ENCODE data around the gene RAP1GDS1. TPM values are rescaled to one million over a fixed set of nuclear protein-coding genes. Genes with fewer than 3 reads are reported as not detected.
"Not testable (repeated sequence)": the region's sequence is repeated elsewhere in the genome, so short reads cannot be mapped to it uniquely, and the experiment has no call there.

RAP1GDS1 gene
- total RNA-seq, 1 donor from 2014 or later = 64.2 TPM

DNA sequence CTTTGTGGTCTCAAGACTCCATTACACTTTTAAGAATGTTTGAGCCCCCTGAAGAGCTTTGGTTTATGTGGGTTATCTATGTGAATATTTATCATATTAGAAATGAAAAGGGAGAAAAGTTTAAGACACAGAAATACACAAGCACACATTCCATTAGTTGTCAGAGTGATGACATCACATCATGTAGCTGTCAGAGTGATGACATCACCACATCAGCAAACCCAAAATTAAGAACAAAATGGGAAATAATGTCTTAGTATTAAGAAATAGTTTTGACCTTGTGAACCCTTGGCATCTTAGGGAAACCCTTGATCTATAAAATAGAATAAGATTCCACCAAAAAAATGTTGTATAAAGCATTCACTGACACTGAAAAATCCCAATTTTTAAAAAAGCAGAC lies 201.3 kb downstream of the RAP1GDS1 start:
- DNase-seq (ENCODE audit: low spot score) = no peak
- Mint-ChIP-seq H3K27me3 (ENCODE audit: low read depth) (no peaks in the 10 kb centered on the region), H3K9me3 (peaks cover 34% of the 10 kb centered on the region), H3K27ac (no peak overlapping the region), H3K36me3 (ENCODE audit: low read depth) (peaks cover 19% of the 10 kb centered on the region), H3K4me3 (ENCODE audit: low read depth) (no peak overlapping the region), H3K4me1 (ENCODE audit: low read depth) (peaks cover 17% of the 10 kb centered on the region)
- intact Hi-C loops (cut with micrococcal nuclease) = loop anchor here (10.0 kb wide), 3 partner anchors 52 to 942 kb away; no protein-coding TSS in a partner anchor

DNA sequence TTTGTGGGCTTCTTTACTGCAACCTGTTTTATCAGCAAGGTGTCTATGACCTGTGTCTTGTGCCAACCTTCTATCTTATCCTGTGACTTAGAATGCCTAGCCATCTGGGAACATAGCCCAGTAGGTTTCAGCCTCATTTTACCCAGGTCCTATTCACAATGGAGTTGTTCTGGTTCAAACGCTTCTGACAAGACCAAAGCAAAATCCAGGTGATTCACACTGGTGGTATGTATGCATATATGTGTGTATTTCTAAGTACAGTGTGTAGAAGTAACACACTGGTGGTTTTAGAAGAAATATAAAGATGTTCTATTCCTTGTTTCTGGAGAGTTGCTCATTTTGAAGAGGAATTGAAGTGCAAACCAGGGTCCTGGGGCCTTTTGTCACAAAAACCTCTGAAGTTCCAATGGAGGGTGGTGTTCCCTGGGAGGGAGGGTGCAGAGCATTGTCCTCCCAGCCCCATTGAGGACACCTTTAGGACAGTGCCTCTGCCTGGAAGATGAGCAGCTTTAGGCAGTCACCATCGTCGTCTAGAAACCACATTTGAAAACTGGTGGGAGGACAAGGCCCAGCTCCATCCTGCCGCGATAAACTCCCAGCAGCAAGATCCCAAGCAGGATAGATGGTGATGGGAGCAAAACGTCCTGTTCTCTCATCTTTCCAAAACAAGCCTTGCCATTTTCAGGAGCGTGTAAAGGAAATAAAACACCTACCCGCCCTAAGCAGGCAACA lies 205.8 kb downstream of the RAP1GDS1 start:
- H3K4me3 Mint-ChIP-seq (ENCODE audit: low read depth) = no peak overlapping the region
- H3K36me3 Mint-ChIP-seq (ENCODE audit: low read depth) = peaks cover 29% of the 10 kb centered on the region
- no peaks in the 10 kb centered on the region for H3K27me3 Mint-ChIP-seq (ENCODE audit: low read depth)
- peaks cover 2% of the 10 kb centered on the region for H3K9me3 Mint-ChIP-seq
- DNase-seq (ENCODE audit: low spot score) = no peak
- no peak overlapping the region for H3K27ac Mint-ChIP-seq
- intact Hi-C loops (cut with micrococcal nuclease) = loop anchor here (1.0 to 10.0 kb wide), 7 partner anchors 48 to 938 kb away; partner anchors contain the start of genes EIF4E and STPG2
- peaks cover 38% of the 10 kb centered on the region for H3K4me1 Mint-ChIP-seq (ENCODE audit: low read depth)

DNA sequence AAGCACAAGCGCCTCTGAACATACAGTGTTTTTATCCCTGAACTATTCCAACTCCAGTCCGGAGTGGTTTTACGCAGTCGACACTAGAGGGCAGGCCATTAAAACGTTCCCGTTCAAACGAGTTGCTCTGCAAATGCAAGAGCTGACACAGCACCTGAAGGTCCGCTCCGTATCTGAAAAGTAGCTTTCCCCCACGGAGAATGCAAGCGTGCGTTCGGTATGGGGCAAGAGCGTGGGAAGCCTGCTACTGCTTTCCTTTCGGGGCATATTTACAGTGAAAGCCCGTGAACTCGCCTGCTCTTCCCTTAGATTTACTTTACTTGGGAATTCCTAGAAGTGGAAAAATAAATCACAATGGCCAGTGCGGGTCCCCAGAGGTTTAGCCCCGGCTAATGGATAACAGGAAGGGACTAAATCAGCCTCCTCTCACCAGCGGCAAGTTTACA lies 206.5 kb downstream of the RAP1GDS1 start:
- Mint-ChIP-seq H3K27ac (no peak overlapping the region), H3K4me3 (ENCODE audit: low read depth) (peak overlapping the region; percentile 62), H3K4me1 (ENCODE audit: low read depth) (peaks cover 39% of the 10 kb centered on the region), H3K9me3 (no peaks in the 10 kb centered on the region), H3K36me3 (ENCODE audit: low read depth) (peaks cover 34% of the 10 kb centered on the region), H3K27me3 (ENCODE audit: low read depth) (no peaks in the 10 kb centered on the region)
- intact Hi-C loops (cut with micrococcal nuclease) = loop anchor here (1.0 to 10.0 kb wide), 7 partner anchors 47 to 937 kb away; partner anchors contain the start of genes EIF4E and STPG2
- peak; percentile 66 for DNase-seq (ENCODE audit: low spot score)

DNA sequence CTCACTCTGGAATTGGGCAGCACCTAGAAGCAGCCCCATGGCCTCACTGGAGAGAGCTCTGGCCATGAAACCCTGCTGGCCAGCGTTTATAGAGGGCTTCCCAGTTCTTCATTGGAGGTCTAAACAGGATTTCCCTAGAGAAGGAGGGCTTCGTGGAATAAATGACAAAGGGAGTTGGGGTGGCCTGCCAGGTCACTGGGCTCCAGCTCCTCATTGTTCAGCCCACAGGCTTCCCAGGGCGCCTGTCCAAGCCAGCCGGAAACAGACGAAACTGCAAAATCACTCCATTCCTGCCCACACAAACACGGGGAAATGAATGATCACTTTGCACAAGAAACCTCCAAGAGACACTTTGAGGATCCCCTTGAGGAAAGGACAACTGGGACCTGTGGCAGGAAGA lies 207.5 kb downstream of the RAP1GDS1 start:
- H3K27me3 Mint-ChIP-seq (ENCODE audit: low read depth) = no peaks in the 10 kb centered on the region
- no peak overlapping the region for H3K4me3 Mint-ChIP-seq (ENCODE audit: low read depth)

DNA sequence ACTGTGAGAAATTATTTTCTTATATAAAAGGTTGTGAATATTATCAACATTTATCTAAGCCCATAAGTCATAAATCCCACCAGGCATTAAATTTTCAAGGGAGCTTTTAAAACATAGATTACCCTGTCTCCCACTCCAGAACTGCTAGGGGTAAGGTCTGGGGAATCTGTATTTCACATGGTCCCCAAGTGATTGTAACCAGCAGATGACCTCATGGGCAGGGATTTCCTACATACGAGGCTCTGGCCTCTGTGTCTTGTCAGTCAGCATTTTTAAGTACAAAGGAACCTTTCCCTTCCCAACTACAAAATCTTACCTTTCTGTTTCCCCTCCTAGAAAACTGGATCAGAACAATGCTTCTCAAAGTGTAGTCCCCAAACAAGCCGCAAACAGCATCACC lies 208.6 kb downstream of the RAP1GDS1 start:
- H3K4me1 Mint-ChIP-seq (ENCODE audit: low read depth) = peaks cover 46% of the 10 kb centered on the region
- no peak overlapping the region for H3K27ac Mint-ChIP-seq
- intact Hi-C loops (cut with micrococcal nuclease) = loop anchor here (5.0 to 10.0 kb wide), 6 partner anchors 45 to 935 kb away; partner anchors contain the start of genes EIF4E and STPG2
- H3K27me3 Mint-ChIP-seq (ENCODE audit: low read depth) = no peaks in the 10 kb centered on the region
- H3K36me3 Mint-ChIP-seq (ENCODE audit: low read depth) = peaks cover 51% of the 10 kb centered on the region
- H3K9me3 Mint-ChIP-seq = no peaks in the 10 kb centered on the region
- H3K4me3 Mint-ChIP-seq (ENCODE audit: low read depth) = no peak overlapping the region
- DNase-seq (ENCODE audit: low spot score) = no peak

More for the DNA sequence above, 207.5 kb downstream of the RAP1GDS1 start:
- Mint-ChIP-seq H3K36me3 (ENCODE audit: low read depth) (peaks cover 42% of the 10 kb centered on the region), H3K27ac (no peak overlapping the region), H3K4me1 (ENCODE audit: low read depth) (peaks cover 44% of the 10 kb centered on the region), H3K9me3 (no peaks in the 10 kb centered on the region)
- DNase-seq (ENCODE audit: low spot score) = no peak
- intact Hi-C loops (cut with micrococcal nuclease) = loop anchor here (5.0 to 10.0 kb wide), 6 partner anchors 46 to 936 kb away; partner anchors contain the start of genes EIF4E and STPG2

DNA sequence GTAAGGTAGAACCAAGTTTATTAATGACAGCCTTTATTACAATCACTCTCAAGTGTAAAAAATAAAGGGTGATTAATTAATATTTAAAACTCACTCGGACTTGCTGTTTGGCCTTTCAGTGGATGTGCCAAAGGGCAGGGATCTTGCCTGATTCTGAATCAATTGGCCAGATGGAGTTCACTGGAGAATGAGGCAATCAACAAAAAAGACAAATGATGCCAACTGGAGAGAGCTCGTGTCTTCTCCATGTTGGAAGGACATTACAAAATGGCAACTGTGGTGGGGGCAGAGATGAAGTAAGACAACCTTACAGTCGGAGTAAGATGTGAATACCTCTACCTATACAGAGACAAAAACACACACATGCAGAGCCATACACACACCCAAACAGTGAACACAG lies 209.2 kb downstream of the RAP1GDS1 start:
- Mint-ChIP-seq H3K36me3 (ENCODE audit: low read depth) (peaks cover 57% of the 10 kb centered on the region), H3K4me1 (ENCODE audit: low read depth) (peaks cover 50% of the 10 kb centered on the region), H3K27ac (no peak overlapping the region), H3K27me3 (ENCODE audit: low read depth) (no peaks in the 10 kb centered on the region), H3K4me3 (ENCODE audit: low read depth) (no peak overlapping the region), H3K9me3 (no peaks in the 10 kb centered on the region)
- intact Hi-C loops (cut with micrococcal nuclease) = no loop called here
- DNase-seq (ENCODE audit: low spot score) = no peak

DNA sequence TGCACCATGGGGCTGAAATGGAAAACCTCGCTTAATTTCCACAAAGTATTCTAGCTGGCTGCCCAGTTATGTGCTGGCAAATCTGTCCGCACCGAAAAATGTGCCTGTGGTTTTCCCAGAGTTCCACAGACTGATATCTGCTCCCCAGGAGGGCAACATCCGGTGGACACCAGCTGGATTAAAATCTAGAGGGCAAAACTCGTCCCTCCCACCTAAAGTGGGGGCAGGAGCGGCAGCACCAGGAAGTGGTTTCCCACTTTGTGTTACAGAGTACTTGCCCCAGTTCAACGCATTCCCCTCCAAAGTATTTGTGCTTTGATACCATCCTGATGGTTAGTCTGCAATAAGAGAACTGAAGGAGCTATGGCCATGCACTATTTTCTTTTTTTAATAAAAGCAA lies 209.6 kb downstream of the RAP1GDS1 start:
- Mint-ChIP-seq H3K27me3 (ENCODE audit: low read depth) (no peaks in the 10 kb centered on the region), H3K27ac (no peak overlapping the region), H3K36me3 (ENCODE audit: low read depth) (peaks cover 60% of the 10 kb centered on the region), H3K4me1 (ENCODE audit: low read depth) (peaks cover 49% of the 10 kb centered on the region), H3K9me3 (no peaks in the 10 kb centered on the region), H3K4me3 (ENCODE audit: low read depth) (no peak overlapping the region)
- no peak for DNase-seq (ENCODE audit: low spot score)
- intact Hi-C loops (cut with micrococcal nuclease) = no loop called here

DNA sequence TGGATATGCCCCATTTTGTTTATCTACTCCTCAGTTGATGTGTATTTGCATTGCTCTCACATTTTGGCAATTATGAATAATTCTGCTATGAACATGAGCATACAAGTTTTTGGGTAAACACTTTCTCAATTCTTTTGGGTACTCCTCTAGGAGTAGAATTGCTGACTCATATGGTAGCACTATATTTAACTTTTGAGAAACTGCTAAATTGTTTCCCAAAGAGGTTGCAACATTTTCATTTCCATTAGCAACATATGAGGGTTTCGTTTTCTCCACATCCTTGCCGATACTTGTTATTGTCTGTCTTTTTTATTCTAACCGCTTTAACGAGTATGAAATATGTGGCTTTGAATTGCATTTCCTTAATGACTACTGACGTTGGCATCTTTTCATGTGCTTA lies 211.9 kb downstream of the RAP1GDS1 start:
- no peak overlapping the region for H3K27ac Mint-ChIP-seq
- peaks cover 78% of the 10 kb centered on the region for H3K36me3 Mint-ChIP-seq (ENCODE audit: low read depth)
- H3K4me3 Mint-ChIP-seq (ENCODE audit: low read depth) = no peak overlapping the region
- H3K9me3 Mint-ChIP-seq = no peaks in the 10 kb centered on the region
- DNase-seq (ENCODE audit: low spot score) = no peak
- intact Hi-C loops (cut with micrococcal nuclease) = no loop called here
- H3K27me3 Mint-ChIP-seq (ENCODE audit: low read depth) = no peaks in the 10 kb centered on the region
- H3K4me1 Mint-ChIP-seq (ENCODE audit: low read depth) = peaks cover 48% of the 10 kb centered on the region

DNA sequence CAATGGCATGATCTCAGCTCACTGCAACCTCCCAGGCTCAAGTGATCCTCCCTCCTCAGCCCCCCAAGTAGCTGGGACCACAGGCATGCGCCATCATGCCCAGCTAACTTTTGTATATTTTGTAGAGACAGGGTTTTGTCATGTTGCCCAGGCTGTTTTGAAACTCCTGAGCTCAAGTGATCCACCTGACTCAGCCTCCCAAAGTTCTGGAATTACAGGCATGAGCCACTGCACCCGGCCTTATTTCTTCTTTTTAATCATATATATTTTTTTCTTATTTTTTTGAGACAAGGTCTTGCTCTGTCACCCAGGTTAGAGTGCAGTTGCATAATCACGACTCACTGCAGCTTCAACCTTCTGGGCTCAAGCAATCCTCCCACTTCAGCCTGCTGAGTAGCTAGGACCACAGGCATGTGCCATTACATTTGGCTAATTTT lies 213.2 kb downstream of the RAP1GDS1 start:
- DNase-seq (ENCODE audit: low spot score) = no peak
- intact Hi-C loops (cut with micrococcal nuclease) = no loop called here
- peaks cover 86% of the 10 kb centered on the region for H3K36me3 Mint-ChIP-seq (ENCODE audit: low read depth)
- H3K4me1 Mint-ChIP-seq (ENCODE audit: low read depth) = peaks cover 59% of the 10 kb centered on the region
- no peaks in the 10 kb centered on the region for H3K27me3 Mint-ChIP-seq (ENCODE audit: low read depth)
- no peaks in the 10 kb centered on the region for H3K9me3 Mint-ChIP-seq
- no peak overlapping the region for H3K27ac Mint-ChIP-seq
- H3K4me3 Mint-ChIP-seq (ENCODE audit: low read depth) = no peak overlapping the region

DNA sequence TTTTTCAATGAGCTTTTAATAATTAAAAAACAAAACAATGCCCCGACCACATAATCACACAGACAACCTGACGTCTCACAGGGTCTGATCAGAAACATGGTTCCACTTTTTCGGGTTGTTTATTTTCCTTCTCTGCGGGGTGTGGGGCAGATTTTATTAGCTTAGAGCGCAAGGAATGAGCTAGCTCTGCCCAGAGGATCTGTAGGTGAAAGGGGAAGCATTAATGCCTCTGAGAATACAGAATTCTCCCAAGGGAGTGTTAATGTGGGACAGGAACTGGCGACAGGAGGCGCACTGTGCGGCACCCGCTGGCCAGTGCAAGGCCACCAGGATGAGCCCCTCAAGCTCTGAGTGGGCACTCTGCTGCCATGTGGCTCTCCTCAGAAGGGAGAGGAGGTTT lies 215.7 kb downstream of the RAP1GDS1 start:
- Mint-ChIP-seq H3K27me3 (ENCODE audit: low read depth) (no peaks in the 10 kb centered on the region), H3K4me3 (ENCODE audit: low read depth) (no peak overlapping the region), H3K27ac (no peak overlapping the region), H3K36me3 (ENCODE audit: low read depth) (peaks cover 86% of the 10 kb centered on the region), H3K4me1 (ENCODE audit: low read depth) (peaks cover 62% of the 10 kb centered on the region), H3K9me3 (no peaks in the 10 kb centered on the region)
- DNase-seq (ENCODE audit: low spot score) = no peak
- intact Hi-C loops (cut with micrococcal nuclease) = no loop called here

DNA sequence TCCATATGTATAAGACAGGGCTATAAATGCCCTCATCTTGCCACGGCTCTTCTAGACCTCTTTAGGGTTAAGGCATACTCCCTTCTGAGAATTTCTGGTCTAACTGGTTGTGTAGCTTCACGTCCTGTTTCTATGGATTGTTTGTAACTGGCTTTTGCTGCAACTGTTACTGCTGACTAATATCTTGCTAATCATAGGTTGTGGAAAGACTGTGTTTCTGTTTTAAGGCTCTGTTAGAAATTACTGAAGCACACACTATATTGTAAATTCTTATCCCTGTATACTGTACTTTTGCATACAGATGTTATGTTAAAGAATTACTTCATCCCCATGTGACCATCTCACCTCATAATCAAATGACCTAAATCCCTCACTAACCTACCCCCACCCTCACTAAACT lies 218.4 kb downstream of the RAP1GDS1 start:
- H3K9me3 Mint-ChIP-seq; DNase-seq (ENCODE audit: low spot score); intact Hi-C loops (cut with micrococcal nuclease); H3K27me3 Mint-ChIP-seq (ENCODE audit: low read depth): not testable (repeated sequence)
- Mint-ChIP-seq H3K4me1 (ENCODE audit: low read depth) (peaks cover 80% of the 10 kb centered on the region), H3K36me3 (ENCODE audit: low read depth) (peaks cover 77% of the 10 kb centered on the region), H3K27ac (peak overlapping the region; percentile 67), H3K4me3 (ENCODE audit: low read depth) (peak overlapping the region; percentile 7)

DNA sequence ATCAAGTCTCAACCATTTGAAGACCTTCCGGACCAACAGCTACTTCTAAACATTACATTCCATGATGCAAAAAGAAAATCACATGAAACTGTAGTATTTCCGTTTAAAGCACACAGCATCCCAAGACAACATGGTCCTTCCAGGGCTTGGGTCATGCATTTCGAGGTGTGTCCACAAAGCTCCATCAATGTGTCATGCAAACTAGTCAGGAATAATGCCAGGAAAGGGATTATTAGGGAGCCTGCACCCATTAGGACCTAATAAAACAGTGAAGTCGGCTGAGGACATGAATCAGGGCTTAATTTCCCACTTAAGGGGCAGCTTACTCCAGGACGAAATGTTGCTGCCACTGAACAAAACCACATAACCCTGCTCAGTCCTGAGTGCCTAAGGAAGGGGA lies 219.4 kb downstream of the RAP1GDS1 start:
- Mint-ChIP-seq H3K27me3 (ENCODE audit: low read depth) (no peaks in the 10 kb centered on the region), H3K4me1 (ENCODE audit: low read depth) (peaks cover 80% of the 10 kb centered on the region), H3K36me3 (ENCODE audit: low read depth) (peaks cover 74% of the 10 kb centered on the region), H3K27ac (peak overlapping the region; percentile 99), H3K9me3 (no peaks in the 10 kb centered on the region), H3K4me3 (ENCODE audit: low read depth) (no peak overlapping the region)
- intact Hi-C loops (cut with micrococcal nuclease) = no loop called here
- no peak for DNase-seq (ENCODE audit: low spot score)

DNA sequence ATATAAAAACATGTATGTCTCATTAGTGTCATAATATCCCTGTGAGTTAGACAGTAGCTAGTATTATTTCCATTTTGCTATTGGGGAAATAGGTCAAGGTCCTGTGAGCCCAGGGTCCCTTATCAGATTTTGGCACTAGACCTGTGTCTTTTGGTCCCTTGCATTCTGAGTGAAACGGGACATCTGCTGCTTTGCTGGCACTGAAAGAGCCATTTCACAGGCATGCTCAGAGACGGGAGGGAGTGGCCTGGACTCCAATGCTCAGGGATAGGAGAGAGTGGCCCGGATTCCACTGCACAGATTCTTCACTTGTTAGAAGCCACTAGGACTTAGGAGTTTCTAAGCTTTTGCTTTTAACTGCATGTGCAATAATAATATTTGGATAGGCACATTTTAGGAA lies 220.0 kb downstream of the RAP1GDS1 start:
- DNase-seq (ENCODE audit: low spot score) = no peak
- no peaks in the 10 kb centered on the region for H3K27me3 Mint-ChIP-seq (ENCODE audit: low read depth)
- H3K4me3 Mint-ChIP-seq (ENCODE audit: low read depth) = no peak overlapping the region
- intact Hi-C loops (cut with micrococcal nuclease) = no loop called here
- peaks cover 77% of the 10 kb centered on the region for H3K36me3 Mint-ChIP-seq (ENCODE audit: low read depth)
- peak overlapping the region; percentile 99 for H3K27ac Mint-ChIP-seq
- H3K9me3 Mint-ChIP-seq = no peaks in the 10 kb centered on the region
- H3K4me1 Mint-ChIP-seq (ENCODE audit: low read depth) = peaks cover 85% of the 10 kb centered on the region
